Esophagus squamous epithelium (tissue), 5 donors: ENCODE results near the gene NUDT1. TPM values are rescaled to one million over a fixed set of nuclear protein-coding genes. Genes with fewer than 3 reads are reported as not detected.
A peak's percentile ranks its signal among the peaks of the same experiment; 100 is the strongest.

ENCODE experiments used
- DNase-seq: peaks from one replicate; lab custom pipeline; 2025; lab: John Stamatoyannopoulos, UW
- H3K27ac ChIP-seq, 4 donors: fragments of 200-600 bp; sonication (generic); one replicate each; pipeline ENCODE4 v1.5.1; 2016 to 2019; ENCODE audit warnings: mild to moderate bottlenecking in 1 of 4
- H3K27me3 ChIP-seq, 4 donors: fragments of 200-600 bp; sonication (generic); 1 replicate in 3 of 4; 2 replicates in 1 of 4; pipeline versions ENCODE4 v1.5.1 to v1.6.0; 2017 to 2021; ENCODE audit warnings: antibody characterized with exemption in 1 of 4
- H3K36me3 ChIP-seq, 3 donors: fragments of 200-600 bp; sonication (generic); one replicate each; pipeline ENCODE4 v1.5.1; 2016 to 2019
- H3K4me1 ChIP-seq, 3 donors: fragments of 200-600 bp; sonication (generic); one replicate each; pipeline ENCODE4 v1.5.1; 2017 to 2019
- H3K4me3 ChIP-seq, 4 donors: fragments of 200-600 bp; sonication (generic); 1 replicate in 3 of 4; 2 replicates in 1 of 4; pipeline ENCODE4 v1.5.1; 2016 to 2019; ENCODE audit warnings: mild to moderate bottlenecking in 2 of 4, moderate library complexity in 1 of 4
- H3K9me3 ChIP-seq, 3 donors: fragments of 200-600 bp; sonication (generic); one replicate each; pipeline ENCODE4 v1.5.1; 2016 to 2019
- CTCF ChIP-seq, 6 experiments: fragments of 450-650 bp in 4 of 6; fragments of 200-600 bp in 2 of 6; sonication (generic) in 2 of 6; IDR thresholded peaks; one replicate each; pipeline ENCODE4 v1.5.1; 2016 to 2019; ENCODE audit warnings: antibody characterized with exemption in 6 of 6, mild to moderate bottlenecking in 4 of 6, moderate library complexity in 4 of 6
- POLR2A ChIP-seq, 4 donors: fragments of 450-650 bp; IDR thresholded peaks; one replicate each; pipeline ENCODE4 v1.6.1; 2017; ENCODE audit warnings: antibody characterized with exemption in 4 of 4, mild to moderate bottlenecking in 4 of 4, moderate library complexity in 3 of 4
- WGBS, 2 donors: methylation state at CpG; one replicate each; pipeline ENCODE4 v1.1.5; 2018; 5-methylcytosine and 5-hydroxymethylcytosine counted together
- intact Hi-C: fragments of 100-400 bp; cut with DNase I; formaldehyde crosslinking; loops from one replicate; pipeline ENCODE4 v1.15.0; 2022
- total RNA-seq, 4 donors: library from RNA; depleted of rRNA; stranded (reverse); fragments of >200 nt; gene quantifications; one replicate each; pipeline ENCODE4 v1.1.0, GENCODE V29; 2016
- donor health status: DM: yes; HTN: yes; CAD: no.

The NUDT1 gene
- total RNA-seq, 4 donors from 2014 or later: 16.3 to 51.7 (median 28.2) TPM

GRCh38 chr7:2249744-2250323 lies 7.8 kb downstream of the NUDT1 start:
- WGBS, 2 donors: 73% methylated on average over 8 of the region's 27 CpGs; no CpG with 5 or more reads in 1 of the 2 donors
- no peak for DNase-seq
- TF ChIP-seq POLR2A (IDR thresholded peaks at IDR 0.05): no peak
- no peak for TF ChIP-seq CTCF (IDR thresholded peaks at IDR 0.05)
- intact Hi-C loops: loop anchor here (10.0 kb wide), 1 partner anchor 105 kb away; the partner anchor contains the start of gene EIF3B
- Histone ChIP-seq H3K27me3 (no peaks in the 10 kb centered on the region), H3K4me3 (no peak overlapping the region), H3K9me3 (no peaks in the 10 kb centered on the region), H3K27ac (peak overlapping the region in 3 of 4 donors; percentile 34 to 69 (median 57)), H3K4me1 (peaks cover 0 to 18% (median 7%) of the 10 kb centered on the region in 3 donors), H3K36me3 (peaks cover 0 to 34% (median 0%) of the 10 kb centered on the region in 3 donors)

- H3K4me1 ChIP-seq: peaks cover 0 to 18% (median 7%) of the 10 kb centered on the region in 3 donors
- H3K4me3 ChIP-seq: no peak overlapping the region
- H3K27ac ChIP-seq: no peak overlapping the region
- no peaks in the 10 kb centered on the region for H3K9me3 ChIP-seq
- no peaks in the 10 kb centered on the region for H3K27me3 ChIP-seq
- WGBS, 2 donors: 62 to 66% methylated on average over 3 to 6 of the region's 10 CpGs
- peaks cover 0 to 50% (median under 1%) of the 10 kb centered on the region in 3 donors for H3K36me3 ChIP-seq
- intact Hi-C loops: no loop called here
- DNase-seq: no peak
- TF ChIP-seq CTCF (IDR thresholded peaks at IDR 0.05): no peak
- no peak for TF ChIP-seq POLR2A (IDR thresholded peaks at IDR 0.05)
Observed at GRCh38 chr7:2251381-2251780, 9.4 kb downstream of the NUDT1 start.

- 39 to 70% methylated on average over 3 to 7 of the region's 24 CpGs for WGBS, 2 donors
- intact Hi-C loops: no loop called here
Observed at GRCh38 chr7:2251841-2252771, 10.1 kb downstream of the NUDT1 start.

GRCh38 chr7:2253021-2253420 lies 11.0 kb downstream of the NUDT1 start:
- WGBS, 2 donors: 83% methylated on average over 1 of the region's 9 CpGs; no CpG with 5 or more reads in 1 of the 2 donors
- intact Hi-C loops: no loop called here
- Histone ChIP-seq H3K27me3 (no peaks in the 10 kb centered on the region), H3K9me3 (no peaks in the 10 kb centered on the region), H3K4me3 (no peak overlapping the region), H3K36me3 (peaks cover 0 to 64% (median 5%) of the 10 kb centered on the region in 3 donors), H3K27ac (no peak overlapping the region), H3K4me1 (peaks cover 0 to 18% (median 7%) of the 10 kb centered on the region in 3 donors)
- TF ChIP-seq CTCF (IDR thresholded peaks at IDR 0.05): no peak
- TF ChIP-seq POLR2A (IDR thresholded peaks at IDR 0.05): no peak
- DNase-seq: no peak

More at GRCh38 chr7:2251841-2252771, 10.1 kb downstream of the NUDT1 start:
- Histone ChIP-seq H3K4me3 (no peak overlapping the region), H3K36me3 (peaks cover 0 to 57% (median 5%) of the 10 kb centered on the region in 3 donors), H3K9me3 (no peaks in the 10 kb centered on the region), H3K27me3 (no peaks in the 10 kb centered on the region), H3K4me1 (peaks cover 0 to 18% (median 7%) of the 10 kb centered on the region in 3 donors), H3K27ac (no peak overlapping the region)
- TF ChIP-seq POLR2A (IDR thresholded peaks at IDR 0.05): no peak
- TF ChIP-seq CTCF (IDR thresholded peaks at IDR 0.05): no peak
- DNase-seq: no peak
